ENCODE data around the gene UGT1A10. TPM values are rescaled to one million over a fixed set of nuclear protein-coding genes. Genes with fewer than 3 reads are reported as not detected.
"Not testable (repeated sequence)": the region's sequence is repeated elsewhere in the genome, so short reads cannot be mapped to it uniquely, and the experiment has no call there.

The UGT1A10 gene
- total RNA-seq: not detected in 2 replicates

DNA sequence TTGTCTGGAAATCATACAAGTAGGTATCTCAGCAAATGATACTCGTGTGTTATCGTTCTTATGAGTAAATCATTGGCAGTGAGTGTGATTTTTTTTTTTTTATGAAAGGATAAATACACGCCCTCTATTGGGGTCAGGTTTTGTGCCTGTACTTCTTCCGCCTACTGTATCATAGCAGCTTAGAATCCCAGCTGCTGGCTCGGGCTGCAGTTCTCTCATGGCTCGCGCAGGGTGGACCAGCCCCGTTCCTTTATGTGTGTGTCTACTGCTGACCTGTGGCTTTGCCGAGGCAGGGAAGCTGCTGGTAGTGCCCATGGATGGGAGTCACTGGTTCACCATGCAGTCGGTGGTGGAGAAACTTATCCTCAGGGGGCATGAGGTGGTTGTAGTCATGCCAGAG lies at the start of gene UGT1A10:
Gene UGT1A10, plus strand, starts transcription at position 143 of the 400 bp plus-strand sequence. Its CDS starts 75 bp downstream, at position 218.
- intact Hi-C loops (cut with micrococcal nuclease): not testable (repeated sequence)

DNA sequence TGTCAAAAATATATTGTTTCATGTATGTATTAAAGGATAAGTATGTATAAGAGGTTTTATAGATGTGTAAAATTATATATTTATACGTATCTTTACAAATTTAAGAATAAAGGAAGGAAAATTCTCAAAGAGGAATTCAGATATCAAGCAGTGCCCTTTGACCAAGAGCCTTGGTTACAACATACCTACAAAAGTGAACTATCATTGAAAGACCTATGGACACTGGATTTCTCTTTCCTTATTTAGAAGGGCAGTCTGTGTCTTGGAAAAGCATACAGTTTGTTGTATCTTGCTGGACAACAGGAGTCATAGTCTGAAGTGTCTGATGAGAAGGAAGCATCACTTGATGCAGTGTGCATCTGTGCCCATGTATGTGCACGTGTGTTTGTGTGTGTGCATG lies 47.8 kb upstream of the UGT1A10 start:
- intact Hi-C loops (cut with micrococcal nuclease): no loop called here

DNA sequence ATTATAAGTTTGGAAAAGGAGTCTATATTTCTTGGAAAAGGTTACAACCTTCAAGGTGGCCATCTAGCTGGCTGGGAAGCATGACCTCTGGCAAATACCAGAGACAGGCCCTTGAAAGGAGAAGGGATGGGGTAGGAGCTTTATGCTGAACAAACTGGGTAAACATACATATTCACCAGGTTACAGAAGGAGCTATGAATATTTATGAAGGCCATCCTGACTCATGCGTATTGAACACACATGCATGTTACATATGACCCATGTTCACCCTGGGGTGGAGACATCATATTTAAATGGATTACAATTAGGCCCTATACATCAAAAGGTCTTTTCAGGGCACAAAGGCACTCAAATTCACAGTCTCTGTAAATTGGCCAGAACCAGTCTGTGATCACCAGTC lies 43.5 kb upstream of the UGT1A10 start:
- intact Hi-C loops (cut with micrococcal nuclease): not testable (repeated sequence)

DNA sequence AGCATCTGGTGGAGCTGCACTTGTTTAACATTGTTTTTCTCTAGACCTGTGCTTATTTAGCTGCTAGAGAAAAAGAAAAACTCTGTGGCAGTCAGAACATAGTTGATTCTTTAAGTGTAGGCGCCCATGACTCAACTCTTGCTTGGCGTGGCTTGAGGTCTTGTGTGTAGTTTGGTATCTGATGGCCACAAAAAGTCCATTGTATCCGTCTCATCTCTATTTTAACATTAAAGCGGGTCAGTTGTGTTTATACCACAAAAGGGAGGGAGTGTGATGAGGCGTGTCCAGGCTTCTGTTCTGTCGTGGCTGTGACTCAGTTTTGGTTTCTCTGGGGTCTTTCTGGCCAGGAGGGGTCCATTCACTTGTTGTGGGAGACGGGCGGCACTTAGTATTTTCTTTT lies 43.0 kb upstream of the UGT1A10 start:
- intact Hi-C loops (cut with micrococcal nuclease): no loop called here

DNA sequence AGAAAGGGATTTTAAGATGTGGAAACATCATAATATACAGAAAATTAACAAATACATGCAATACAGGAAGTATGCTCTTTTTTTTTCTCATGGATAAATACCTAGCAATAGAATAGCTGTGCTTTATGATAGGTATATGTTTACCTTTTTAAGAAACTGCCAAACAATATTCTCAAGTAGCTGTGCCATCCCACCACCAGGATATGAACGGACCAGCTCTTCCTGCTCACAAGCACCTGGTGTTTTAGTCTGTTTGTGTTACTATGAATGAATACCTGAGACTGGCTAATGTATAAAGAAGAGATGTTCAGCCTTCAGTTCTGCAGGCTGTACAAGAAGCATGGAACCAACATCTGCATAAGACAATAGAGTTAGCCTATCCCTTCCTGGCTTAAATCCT lies 38.7 kb upstream of the UGT1A10 start:
- intact Hi-C loops (cut with micrococcal nuclease): no loop called here

DNA sequence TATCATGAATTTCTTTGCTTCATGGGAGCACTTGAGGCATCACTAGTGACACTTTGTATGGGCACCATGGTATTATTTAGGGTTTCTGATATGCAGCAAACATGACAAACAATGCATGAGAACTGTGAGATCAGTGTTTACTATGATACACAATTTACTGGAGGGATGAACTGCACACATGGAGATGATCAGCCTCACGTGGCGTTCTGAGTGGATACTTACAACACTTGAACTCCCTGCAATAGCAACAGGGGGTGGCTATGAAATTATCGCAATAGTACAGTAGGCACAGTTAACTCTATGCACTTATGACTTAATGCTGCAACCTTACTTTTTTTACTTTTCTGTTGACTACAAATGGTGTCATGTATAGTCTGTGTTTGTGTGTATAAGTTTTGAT lies 37.3 kb upstream of the UGT1A10 start:
- intact Hi-C loops (cut with micrococcal nuclease): no loop called here

DNA sequence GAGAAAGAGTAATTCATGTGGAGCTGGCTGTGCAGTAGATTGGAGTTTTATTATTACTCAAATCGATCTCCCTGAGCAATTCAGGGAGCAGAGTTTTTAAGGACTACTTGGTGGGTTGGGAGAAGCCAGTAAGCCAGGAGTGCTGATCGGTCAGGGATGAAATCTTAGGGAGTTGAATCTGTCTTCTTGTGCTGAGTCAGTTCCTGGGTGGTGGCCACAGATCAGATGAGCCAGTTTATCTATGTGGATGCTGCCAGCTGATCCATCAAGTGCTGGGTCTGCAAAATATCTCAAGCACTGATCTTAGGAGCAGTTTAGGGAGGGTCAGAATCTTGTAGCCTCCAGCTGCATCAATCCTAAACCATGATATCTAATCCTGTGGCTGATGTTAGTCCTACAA lies 35.9 kb upstream of the UGT1A10 start:
- intact Hi-C loops (cut with micrococcal nuclease): no loop called here

DNA sequence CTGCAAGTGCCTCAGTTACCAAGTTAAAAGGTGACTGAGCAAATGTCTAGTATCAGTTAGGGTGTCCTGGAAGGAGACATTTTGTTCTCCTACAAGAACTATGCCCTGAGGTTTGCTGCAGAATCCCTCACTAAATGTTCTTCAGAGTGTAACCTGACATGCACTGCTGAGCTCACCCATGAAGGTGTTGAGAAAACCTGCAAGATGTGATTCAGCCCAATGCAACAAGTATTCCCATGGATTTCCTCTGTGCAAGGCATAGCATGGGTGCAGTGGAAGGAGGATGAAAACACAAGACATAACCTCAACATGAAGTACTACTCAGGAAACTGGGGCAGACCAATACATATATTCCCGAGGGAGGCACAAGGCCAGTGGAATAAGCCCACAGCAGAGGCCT lies 34.2 kb upstream of the UGT1A10 start:
- intact Hi-C loops (cut with micrococcal nuclease): no loop called here

DNA sequence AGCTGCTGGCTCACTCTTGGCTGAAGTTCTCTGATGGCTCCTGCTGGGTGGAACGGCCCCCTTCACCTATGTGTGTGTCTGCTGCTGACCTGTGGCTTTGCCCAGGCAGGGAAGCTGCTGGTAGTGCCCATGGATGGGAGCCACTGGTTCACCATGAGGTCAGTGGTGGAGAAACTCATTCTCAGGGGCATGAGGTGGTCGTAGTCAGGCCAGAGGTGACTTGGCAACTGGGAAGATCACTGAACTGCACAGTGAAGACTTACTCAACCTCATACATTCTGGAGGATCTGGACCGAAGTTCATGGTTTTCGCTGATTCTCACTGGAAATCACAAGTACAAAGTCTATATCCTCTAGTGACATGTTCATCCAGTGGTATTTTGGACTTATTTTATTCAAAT lies 32.7 kb upstream of the UGT1A10 start:
- intact Hi-C loops (cut with micrococcal nuclease): no loop called here

DNA sequence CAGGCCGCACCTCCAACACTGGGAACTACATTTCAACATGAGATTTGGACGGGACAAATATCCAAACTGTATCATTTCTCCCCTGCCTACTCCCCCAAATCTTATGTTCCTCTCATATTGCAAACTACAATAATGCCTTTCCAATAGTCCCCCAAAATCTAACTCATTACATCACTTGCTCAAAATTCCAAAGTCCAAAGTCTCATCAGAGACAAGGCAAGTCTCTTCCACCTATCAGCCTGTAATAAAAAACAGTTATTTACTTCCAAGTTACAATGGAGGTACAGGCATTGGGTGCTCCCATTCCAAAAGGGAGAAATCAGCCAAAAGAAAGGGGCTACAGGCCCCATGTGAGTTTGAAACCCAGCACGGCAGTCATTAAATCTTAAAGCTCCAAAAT lies 31.4 kb upstream of the UGT1A10 start:
- intact Hi-C loops (cut with micrococcal nuclease): no loop called here

DNA sequence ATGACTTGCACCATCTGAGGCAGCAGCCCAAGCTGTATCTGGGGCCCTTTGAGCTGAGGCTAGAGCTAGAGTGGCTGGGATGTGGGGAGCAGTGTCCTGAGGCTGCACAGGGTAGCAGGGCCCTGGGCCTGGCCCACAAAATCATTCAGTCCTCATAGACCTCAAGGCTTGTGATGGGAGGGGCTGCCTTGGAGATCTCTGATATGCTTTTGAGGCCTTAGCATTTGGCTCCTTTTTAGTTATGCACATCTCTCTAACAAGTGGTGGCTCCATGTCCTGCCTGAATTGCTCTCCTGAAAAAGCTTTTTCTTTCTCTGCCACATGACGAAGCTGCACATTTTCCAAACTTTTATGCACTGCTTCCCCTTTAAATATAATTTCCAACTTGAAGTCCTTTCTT lies 30.6 kb upstream of the UGT1A10 start:
- intact Hi-C loops (cut with micrococcal nuclease): no loop called here

DNA sequence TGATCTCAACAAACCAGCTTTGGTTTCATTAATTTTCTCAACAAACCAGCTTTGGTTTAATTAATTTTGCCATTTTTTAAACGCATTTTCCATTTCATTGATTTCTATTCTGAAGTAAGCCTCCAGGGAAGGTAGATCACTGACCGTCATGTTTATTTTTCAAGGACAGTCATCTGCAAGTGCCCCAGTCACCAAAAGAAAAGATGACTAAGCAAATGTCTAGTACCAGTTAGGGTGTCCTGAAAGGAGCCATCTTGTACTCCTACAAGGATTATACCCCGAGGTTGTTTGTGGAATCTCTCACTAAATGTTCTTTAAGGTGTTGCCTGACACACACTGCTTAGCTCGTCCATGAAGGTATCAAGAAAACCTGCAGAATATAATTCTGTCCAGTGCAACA lies 25.0 kb upstream of the UGT1A10 start:
- intact Hi-C loops (cut with micrococcal nuclease): no loop called here

DNA sequence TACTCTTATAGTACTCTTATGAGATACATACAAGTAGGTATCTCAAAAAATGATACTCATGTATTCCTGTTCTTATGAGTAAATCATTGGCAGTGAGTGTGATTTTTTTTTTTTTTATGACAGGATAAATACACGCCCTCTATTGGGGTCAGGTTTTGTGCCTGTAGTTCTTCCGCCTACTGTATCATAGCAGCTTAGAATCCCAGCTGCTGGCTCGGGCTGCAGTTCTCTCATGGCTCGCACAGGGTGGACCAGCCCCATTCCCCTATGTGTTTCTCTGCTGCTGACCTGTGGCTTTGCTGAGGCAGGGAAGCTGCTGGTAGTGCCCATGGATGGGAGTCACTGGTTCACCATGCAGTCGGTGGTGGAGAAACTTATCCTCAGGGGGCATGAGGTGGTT lies 18.8 kb upstream of the UGT1A10 start, which contains the start of gene UGT1A8:
Gene UGT1A8, plus strand, starts transcription at position 158 of the 400 bp plus-strand sequence. Its CDS starts 75 bp downstream, at position 233.
- intact Hi-C loops (cut with micrococcal nuclease): not testable (repeated sequence)

DNA sequence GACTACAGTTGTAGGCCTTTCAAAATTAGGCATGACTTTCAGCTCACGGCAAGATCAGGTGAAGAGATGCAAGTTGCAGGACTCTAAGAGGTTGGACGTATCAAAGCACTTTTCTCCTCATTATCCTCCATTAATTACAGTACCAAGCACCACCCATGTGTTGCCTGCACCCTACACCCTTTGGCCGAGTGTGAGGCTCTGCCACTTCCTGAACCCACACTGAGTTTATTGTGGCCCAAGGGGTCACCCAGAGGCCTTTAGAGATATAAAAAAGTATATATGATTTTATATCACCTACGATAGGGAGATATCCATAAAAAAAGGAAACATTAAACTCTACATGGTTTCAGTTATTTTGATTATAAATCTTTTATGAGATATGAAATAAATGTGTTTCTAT lies 16.0 kb upstream of the UGT1A10 start:
- intact Hi-C loops (cut with micrococcal nuclease): no loop called here

DNA sequence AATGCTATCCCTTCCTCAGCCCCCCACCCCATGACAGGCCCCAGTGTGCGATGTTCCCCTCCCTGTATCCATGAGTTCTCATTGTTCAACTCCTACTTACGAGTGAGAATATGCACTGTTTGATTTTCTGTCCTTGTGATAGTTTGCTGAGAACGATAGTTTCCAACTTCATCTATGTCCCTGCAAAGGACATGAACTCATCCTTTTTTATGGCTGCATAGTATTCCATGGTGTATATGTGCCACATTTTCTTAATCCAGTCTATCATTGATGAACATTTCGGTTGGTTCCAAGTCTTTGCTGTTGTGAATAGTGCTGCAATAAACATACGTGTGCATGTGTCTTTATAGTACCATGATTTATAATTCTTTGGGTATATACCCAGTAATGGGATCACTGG lies 14.4 kb upstream of the UGT1A10 start:
- intact Hi-C loops (cut with micrococcal nuclease): not testable (repeated sequence)

DNA sequence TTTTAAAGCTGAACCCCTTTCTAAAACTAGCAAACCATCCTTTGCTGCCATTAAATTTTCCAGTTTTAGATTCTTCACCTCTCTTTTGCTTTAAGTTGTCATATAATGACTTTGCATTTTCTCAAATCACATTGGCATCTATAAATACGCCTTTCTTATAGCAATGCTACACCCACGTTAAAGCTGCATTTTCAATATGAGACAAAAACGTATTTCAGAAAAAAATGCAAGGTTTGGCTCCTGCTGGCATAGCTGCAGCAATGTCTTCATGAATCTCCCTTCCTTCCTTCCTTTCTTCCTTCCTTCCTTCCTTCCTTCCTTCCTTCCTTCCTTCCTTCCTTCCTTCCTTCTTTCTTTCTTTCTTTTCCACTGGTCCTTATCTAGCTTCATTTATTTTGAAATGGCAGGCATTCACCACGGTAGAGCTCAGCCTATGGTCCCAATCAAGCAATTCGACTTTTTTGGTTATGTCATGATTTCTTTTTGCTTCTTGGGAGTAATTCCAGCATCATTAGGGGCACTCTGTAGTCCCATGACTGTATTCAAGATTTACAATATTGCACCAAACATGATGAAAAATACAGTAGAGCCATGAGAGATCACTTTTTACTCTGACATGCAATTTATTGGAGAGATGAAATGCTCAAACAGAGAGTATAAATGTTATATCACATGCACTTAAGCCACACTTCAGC lies 8.8 kb upstream of the UGT1A10 start:
- intact Hi-C loops (cut with micrococcal nuclease): no loop called here

DNA sequence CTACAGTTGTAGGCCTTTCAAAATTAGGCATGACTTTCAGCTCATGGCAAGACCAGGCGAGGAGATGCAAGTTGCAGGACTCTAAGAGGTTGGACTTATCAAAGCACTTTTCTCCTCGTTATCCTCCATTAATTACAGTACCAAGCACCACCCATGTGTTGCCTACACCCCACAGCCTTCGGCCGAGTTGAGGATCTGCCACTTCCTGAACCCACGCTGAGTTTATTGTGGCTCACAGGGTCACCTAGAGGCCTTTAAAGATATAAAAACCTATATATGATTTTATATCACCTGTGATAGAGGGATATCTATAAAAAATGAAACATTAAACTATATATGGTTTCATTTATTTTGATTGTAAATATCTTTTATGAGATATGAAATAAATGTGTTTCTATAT lies 2.6 kb downstream of the UGT1A10 start:
- intact Hi-C loops (cut with micrococcal nuclease): no loop called here

DNA sequence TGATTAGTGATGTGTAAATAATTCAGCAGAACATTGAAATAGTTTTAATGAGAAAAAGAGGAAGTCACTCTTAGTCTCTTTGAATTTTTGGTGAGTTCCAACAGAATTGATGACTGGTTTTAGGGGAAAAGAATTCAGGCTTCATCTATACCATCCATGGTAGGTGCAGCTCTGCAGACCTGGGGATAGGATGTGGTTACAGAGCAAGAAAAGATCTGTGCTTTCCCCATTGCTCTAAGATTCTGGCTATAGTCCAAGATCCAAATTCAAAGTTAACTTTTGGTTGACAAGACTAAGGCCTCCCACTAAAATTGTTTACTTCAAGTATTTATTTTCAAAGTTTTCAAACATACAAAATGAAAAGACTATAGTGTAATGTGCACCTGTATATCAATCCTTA lies 3.6 kb downstream of the UGT1A10 start:
- intact Hi-C loops (cut with micrococcal nuclease): no loop called here

DNA sequence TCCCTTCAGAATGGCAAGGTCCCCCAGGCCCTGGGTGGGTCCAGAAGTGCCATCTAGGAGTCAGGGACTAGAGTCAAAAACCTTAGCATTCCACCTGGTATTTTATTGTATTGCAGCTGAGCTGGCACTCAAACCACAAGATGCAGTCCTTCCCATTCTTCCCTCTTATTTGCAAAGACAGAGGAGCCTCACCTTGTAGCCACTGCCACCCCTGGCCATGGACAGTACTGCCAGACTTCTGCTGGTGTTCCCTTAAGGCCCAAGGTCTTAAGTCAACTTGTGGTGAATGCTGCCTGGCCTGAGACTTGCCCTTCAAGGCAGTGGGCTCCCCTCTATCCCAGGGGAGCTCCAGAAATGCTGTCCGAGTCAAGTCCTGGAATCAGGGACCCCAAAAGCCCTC lies 6.9 kb downstream of the UGT1A10 start:
- intact Hi-C loops (cut with micrococcal nuclease): no loop called here

DNA sequence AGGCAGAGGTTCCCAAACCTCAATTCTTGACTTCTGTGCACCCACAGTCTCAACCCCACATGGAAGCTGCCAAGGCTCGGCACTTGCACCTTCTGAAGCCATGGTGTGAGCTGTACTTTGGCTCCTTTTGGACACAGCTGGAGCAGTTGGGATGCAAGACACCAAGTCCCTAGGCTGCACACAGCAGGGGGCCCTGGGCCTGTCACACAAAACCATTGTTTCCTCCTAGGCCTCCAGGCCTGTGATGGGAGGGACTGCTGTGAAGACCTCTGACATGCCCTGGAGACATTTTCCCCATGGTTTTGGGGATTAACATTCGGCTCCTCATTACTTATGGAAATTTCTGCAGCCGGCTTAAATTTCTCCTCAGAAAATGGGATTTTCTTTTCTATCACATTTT lies 9.8 kb downstream of the UGT1A10 start:
- intact Hi-C loops (cut with micrococcal nuclease): not testable (repeated sequence)

DNA sequence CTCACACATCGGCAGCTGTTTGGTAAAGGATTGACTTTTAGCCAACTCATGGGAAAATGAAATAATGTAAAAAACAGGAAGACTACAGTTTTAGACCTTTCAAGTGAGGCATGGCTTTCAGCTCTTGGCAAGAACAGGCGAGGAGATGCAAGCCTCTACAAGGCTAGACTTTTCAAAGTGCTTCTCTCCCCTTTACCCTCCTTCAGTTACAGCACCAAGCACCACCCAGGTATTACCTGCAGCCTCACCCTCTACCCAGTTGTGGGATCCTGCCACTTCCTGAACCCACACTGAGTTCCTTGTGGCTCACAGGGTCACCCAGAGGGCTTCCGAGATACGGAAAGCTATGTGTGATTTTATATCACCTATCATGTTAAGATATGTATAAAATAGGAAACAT lies 14.7 kb downstream of the UGT1A10 start:
- intact Hi-C loops (cut with micrococcal nuclease): no loop called here

DNA sequence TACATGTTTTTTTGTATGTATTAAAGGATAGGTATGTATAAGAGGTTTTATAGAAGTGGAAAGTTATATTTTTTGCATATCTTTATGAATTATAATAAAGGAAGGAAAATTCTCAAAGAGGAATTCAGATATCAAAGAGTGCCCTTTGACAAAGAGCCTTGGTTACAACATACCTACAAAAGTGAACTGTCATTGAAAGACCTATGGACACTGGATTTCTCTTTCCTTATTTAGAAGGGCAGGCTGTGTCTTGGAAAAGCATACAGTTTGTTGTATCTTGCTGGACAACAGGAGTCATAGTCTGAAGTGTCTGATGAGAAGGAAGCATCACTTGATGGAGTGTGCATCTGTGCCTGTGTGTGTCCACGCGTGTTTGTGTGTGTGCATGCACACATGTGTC lies 15.2 kb downstream of the UGT1A10 start:
- intact Hi-C loops (cut with micrococcal nuclease): no loop called here

DNA sequence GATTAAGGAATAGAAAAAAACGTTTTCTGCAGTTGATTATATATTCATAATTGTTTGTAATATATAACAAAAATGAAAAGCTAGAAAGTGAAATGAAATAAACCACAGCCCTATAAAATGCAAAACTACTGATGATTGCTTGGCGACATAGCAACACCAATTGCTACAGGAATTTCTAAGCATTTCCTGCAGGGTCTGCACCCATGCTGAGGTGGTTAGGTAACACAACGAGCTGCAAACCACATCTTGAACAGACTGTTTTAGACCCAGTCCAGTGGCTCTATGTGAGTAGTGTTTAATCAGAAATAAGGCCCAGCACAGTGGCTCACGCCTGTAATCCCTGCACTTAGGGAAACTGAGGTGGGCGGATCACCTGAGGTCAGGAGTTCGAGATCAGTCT lies 18.3 kb downstream of the UGT1A10 start:
- intact Hi-C loops (cut with micrococcal nuclease): no loop called here

DNA sequence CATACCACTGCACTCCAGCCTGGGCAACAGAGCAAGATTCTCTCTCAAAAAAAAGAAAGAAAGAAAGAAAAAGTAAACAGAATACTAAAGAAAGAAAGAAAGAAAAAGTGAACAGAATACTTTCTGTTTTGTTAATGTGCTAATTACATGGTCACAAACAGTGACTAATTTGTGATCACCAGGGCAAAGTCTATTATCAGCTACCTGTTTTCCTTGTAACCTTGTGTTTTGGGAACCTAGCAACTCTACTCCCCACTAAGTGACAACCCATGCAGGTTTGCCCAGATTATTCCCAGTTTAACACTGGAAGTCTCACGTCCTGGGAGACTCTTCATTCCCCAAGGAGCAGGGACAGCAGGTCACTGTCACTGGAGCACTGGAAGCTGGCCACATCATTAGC lies 18.8 kb downstream of the UGT1A10 start:
- intact Hi-C loops (cut with micrococcal nuclease): no loop called here

All from T-helper 2 cell treated with Interferon-gamma antibody and Interleukin-4, amounts not matched to agents 100 ng/mL and 5 ng/mL, for 36 hours (primary cell).